Spinal cord (tissue), 10 donors: ENCODE results near the gene KLF13. TPM values are rescaled to one million over a fixed set of nuclear protein-coding genes. Genes with fewer than 3 reads are reported as not detected.

ENCODE experiments used
- DNase-seq, 6 donors: peaks; one replicate each; pipeline versions ENCODE4 v3.0.0 to v3.0.0-alpha.2; 2013 to 2015; ENCODE audit warnings: low spot score in 6 of 6, low read depth in 4 of 6
- H3K27ac ChIP-seq: one replicate; pipeline ENCODE4 v1.5.1; 2013; ENCODE audit warnings: low read depth, low read length, control low read depth
- H3K27me3 ChIP-seq: one replicate; pipeline ENCODE4 v1.6.1; 2013; ENCODE audit warnings: low read length; ENCODE audit not compliant: control insufficient read depth, insufficient read depth
- H3K36me3 ChIP-seq: one replicate; pipeline ENCODE4 v1.6.1; 2013; ENCODE audit warnings: low read length; ENCODE audit not compliant: control insufficient read depth, insufficient read depth
- H3K4me1 ChIP-seq: one replicate; pipeline ENCODE4 v1.6.1; 2013; ENCODE audit warnings: low read length; ENCODE audit not compliant: control insufficient read depth, insufficient read depth
- H3K4me3 ChIP-seq: one replicate; pipeline ENCODE4 v1.5.1; 2013; ENCODE audit warnings: low read depth, low read length, control low read depth
- H3K9me3 ChIP-seq: one replicate; pipeline ENCODE4 v1.6.1; 2013; ENCODE audit warnings: low read length; ENCODE audit not compliant: control insufficient read depth, insufficient read depth
- WGBS: methylation state at CpG from one replicate; pipeline ENCODE4 v1.1.5; 2013; ENCODE audit warnings: missing lambda C conversion rate; ENCODE audit not compliant: insufficient coverage; 5-methylcytosine and 5-hydroxymethylcytosine counted together
- polyA plus RNA-seq, 2 donors: library from polyadenylated mRNA; unstranded; fragments of 120-200 nt; gene quantifications; one replicate each; pipeline ENCODE4 v1.2.1, GENCODE V29; 2013; ENCODE audit not compliant: insufficient read length in 2 of 2
- total RNA-seq, 2 donors: library from RNA; depleted of rRNA in 1 of 2; stranded (reverse); fragments of 120-200 nt in 1 of 2; fragments of >200 nt in 1 of 2; gene quantifications; one replicate each; pipeline versions ENCODE4 v1.2.3 to v1.2.4, GENCODE V29; 2013 to 2014
- donor health status: healthy.

The KLF13 gene
- total and polyA plus RNA-seq, 4 donors: 42.3 to 84.5 (median 68.2) TPM

GRCh38 chr15:31393444-31394091 lies 66.9 kb downstream of the KLF13 start:
- no peak overlapping the region for H3K27ac ChIP-seq

GRCh38 chr15:31396881-31397560 lies 70.4 kb downstream of the KLF13 start:
- H3K27ac ChIP-seq: no peak overlapping the region
- WGBS: 7% methylated on average over 24 of the region's 27 CpGs
- peaks cover 17% of the 10 kb centered on the region for H3K27me3 ChIP-seq
- peaks cover 34% of the 10 kb centered on the region for H3K4me1 ChIP-seq
- H3K36me3 ChIP-seq: no peaks in the 10 kb centered on the region
- H3K9me3 ChIP-seq: no peaks in the 10 kb centered on the region
- DNase-seq: peak in 2 of 6 donors; percentile 20 to 65
- H3K4me3 ChIP-seq: peak overlapping the region; percentile 21

More at GRCh38 chr15:31393444-31394091, 66.9 kb downstream of the KLF13 start:
- H3K9me3 ChIP-seq: no peaks in the 10 kb centered on the region
- peak in 1 of 6 donors; percentile 6 for DNase-seq
- no peaks in the 10 kb centered on the region for H3K36me3 ChIP-seq
- H3K4me3 ChIP-seq: no peak overlapping the region
- peaks cover 20% of the 10 kb centered on the region for H3K27me3 ChIP-seq
- 36% methylated on average over 16 of the region's 21 CpGs for WGBS
- peaks cover 34% of the 10 kb centered on the region for H3K4me1 ChIP-seq

- H3K27ac ChIP-seq: no peak overlapping the region
- no peaks in the 10 kb centered on the region for H3K36me3 ChIP-seq
- 68% methylated on average over 18 of the region's 21 CpGs for WGBS
- H3K4me1 ChIP-seq: peaks cover 28% of the 10 kb centered on the region
- no peak overlapping the region for H3K4me3 ChIP-seq
- H3K27me3 ChIP-seq: peaks cover 8% of the 10 kb centered on the region
- no peaks in the 10 kb centered on the region for H3K9me3 ChIP-seq
- DNase-seq: no peak
These were observed 71.4 kb downstream of the KLF13 start for GRCh38 chr15:31397851-31398661.

GRCh38 chr15:31398677-31399301 lies 72.2 kb downstream of the KLF13 start:
- Histone ChIP-seq H3K36me3 (no peaks in the 10 kb centered on the region), H3K27me3 (peaks cover 2% of the 10 kb centered on the region), H3K4me1 (peaks cover 21% of the 10 kb centered on the region), H3K9me3 (no peaks in the 10 kb centered on the region), H3K27ac (no peak overlapping the region), H3K4me3 (no peak overlapping the region)
- no peak for DNase-seq
- 84% methylated on average over 9 of the region's 10 CpGs for WGBS

- Histone ChIP-seq H3K4me1 (peaks cover 21% of the 10 kb centered on the region), H3K4me3 (no peak overlapping the region), H3K36me3 (no peaks in the 10 kb centered on the region), H3K9me3 (no peaks in the 10 kb centered on the region), H3K27me3 (no peaks in the 10 kb centered on the region), H3K27ac (no peak overlapping the region)
- WGBS: 87% methylated on average over 8 of the region's 8 CpGs
- no peak for DNase-seq
These were observed 73.0 kb downstream of the KLF13 start for GRCh38 chr15:31399544-31400171.

GRCh38 chr15:31400222-31400927 lies 73.7 kb downstream of the KLF13 start:
- 85% methylated on average over 13 of the region's 13 CpGs for WGBS
- Histone ChIP-seq H3K27me3 (no peaks in the 10 kb centered on the region), H3K36me3 (no peaks in the 10 kb centered on the region), H3K9me3 (no peaks in the 10 kb centered on the region), H3K4me1 (peaks cover 21% of the 10 kb centered on the region), H3K27ac (no peak overlapping the region), H3K4me3 (no peak overlapping the region)
- DNase-seq: no peak

GRCh38 chr15:31401282-31401681 lies 74.6 kb downstream of the KLF13 start:
- no peak for DNase-seq
- H3K27me3 ChIP-seq: no peaks in the 10 kb centered on the region
- no peaks in the 10 kb centered on the region for H3K9me3 ChIP-seq
- 95% methylated on average over 7 of the region's 8 CpGs for WGBS
- no peak overlapping the region for H3K4me3 ChIP-seq
- H3K36me3 ChIP-seq: no peaks in the 10 kb centered on the region
- H3K4me1 ChIP-seq: peaks cover 21% of the 10 kb centered on the region
- no peak overlapping the region for H3K27ac ChIP-seq

- no peaks in the 10 kb centered on the region for H3K27me3 ChIP-seq
- no peaks in the 10 kb centered on the region for H3K36me3 ChIP-seq
- no peak overlapping the region for H3K4me3 ChIP-seq
- H3K4me1 ChIP-seq: peaks cover 21% of the 10 kb centered on the region
- 93% methylated on average over 8 of the region's 8 CpGs for WGBS
- H3K27ac ChIP-seq: no peak overlapping the region
- H3K9me3 ChIP-seq: no peaks in the 10 kb centered on the region
- DNase-seq: no peak
These were observed 75.4 kb downstream of the KLF13 start for GRCh38 chr15:31402003-31402402.
